GM10266 (cell line): ENCODE results near the gene RTL9.

ENCODE experiments used
- DNase-seq: peaks from one replicate; pipeline ENCODE4 v3.0.0; 2012; ENCODE audit errors: extremely low spot score
- TF ChIP-seq, protein P1 (sequence below): IDR thresholded peaks from 2 replicates; pipeline ENCODE4 v1.5.1; 2012; ENCODE audit warnings: mild to moderate bottlenecking, low read depth; ENCODE audit not compliant: control insufficient read depth, insufficient read depth; ENCODE audit errors: missing control alignments

The RTL9 gene

DNA sequence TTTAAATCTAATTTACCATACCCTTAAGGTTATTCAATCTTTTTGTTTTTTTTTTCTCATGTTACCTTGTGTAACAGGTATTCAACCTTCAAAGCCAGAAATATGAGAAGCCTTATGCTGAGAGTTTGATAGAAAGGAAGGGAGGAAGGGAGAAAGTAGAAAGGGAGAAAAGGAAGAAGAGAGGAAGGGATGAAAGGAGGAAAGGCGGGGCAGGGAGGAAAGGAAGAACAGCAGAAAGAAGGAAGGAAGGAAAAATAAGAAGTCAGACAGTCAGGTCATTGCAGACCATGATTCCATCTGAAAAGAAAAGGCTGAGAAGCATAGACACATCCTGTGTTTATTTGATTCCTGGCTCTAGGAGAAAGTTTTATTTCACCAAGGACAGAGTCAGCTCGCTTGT lies 30.9 kb downstream of the RTL9 start:
- no peak for DNase-seq

DNA sequence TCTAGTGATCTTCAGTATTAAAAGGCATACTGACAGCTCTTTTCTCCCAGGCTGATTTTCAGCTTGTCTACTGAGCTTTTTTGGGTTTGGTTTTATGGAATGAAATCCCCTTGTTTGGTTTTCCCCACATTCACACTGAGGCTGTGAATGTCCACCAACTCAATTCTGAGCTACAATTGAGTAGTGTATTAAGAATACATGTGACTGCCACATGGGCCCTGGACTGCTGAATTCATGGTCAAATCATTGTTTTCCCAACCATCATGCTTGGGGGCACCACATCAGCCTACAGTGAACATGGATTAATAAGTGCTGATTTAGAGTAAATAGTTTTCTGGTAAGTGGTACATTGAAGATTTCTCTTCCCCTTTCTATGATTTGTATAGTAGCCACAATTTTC lies 32.4 kb downstream of the RTL9 start:
- TF ChIP-seq, protein P1, sequence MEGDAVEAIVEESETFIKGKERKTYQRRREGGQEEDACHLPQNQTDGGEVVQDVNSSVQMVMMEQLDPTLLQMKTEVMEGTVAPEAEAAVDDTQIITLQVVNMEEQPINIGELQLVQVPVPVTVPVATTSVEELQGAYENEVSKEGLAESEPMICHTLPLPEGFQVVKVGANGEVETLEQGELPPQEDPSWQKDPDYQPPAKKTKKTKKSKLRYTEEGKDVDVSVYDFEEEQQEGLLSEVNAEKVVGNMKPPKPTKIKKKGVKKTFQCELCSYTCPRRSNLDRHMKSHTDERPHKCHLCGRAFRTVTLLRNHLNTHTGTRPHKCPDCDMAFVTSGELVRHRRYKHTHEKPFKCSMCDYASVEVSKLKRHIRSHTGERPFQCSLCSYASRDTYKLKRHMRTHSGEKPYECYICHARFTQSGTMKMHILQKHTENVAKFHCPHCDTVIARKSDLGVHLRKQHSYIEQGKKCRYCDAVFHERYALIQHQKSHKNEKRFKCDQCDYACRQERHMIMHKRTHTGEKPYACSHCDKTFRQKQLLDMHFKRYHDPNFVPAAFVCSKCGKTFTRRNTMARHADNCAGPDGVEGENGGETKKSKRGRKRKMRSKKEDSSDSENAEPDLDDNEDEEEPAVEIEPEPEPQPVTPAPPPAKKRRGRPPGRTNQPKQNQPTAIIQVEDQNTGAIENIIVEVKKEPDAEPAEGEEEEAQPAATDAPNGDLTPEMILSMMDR = no peak
- no peak for DNase-seq

More for the DNA sequence above, 30.9 kb downstream of the RTL9 start:
- TF ChIP-seq, protein P1 = no peak

DNA sequence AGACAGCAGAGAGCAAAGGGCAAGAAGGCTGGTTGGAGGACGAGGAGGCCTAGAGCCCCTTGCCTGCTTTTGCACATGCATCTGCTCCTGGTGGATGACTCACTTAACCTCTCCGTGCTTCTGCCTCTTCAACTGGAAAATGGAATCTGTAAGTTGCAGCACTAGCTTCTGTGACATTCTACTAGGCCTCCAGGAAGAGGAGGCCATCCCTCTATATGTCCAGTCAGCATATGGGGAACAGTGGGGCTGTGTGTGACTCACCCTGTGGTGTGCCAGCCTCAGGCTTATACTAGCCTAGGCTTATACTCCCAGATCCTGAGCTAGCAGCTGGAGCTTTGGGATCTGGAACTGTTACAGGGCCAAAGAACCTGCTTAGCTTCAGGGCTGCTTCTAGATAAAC lies 36.0 kb downstream of the RTL9 start:
- no peak for DNase-seq
- TF ChIP-seq, protein P1 = no peak

DNA sequence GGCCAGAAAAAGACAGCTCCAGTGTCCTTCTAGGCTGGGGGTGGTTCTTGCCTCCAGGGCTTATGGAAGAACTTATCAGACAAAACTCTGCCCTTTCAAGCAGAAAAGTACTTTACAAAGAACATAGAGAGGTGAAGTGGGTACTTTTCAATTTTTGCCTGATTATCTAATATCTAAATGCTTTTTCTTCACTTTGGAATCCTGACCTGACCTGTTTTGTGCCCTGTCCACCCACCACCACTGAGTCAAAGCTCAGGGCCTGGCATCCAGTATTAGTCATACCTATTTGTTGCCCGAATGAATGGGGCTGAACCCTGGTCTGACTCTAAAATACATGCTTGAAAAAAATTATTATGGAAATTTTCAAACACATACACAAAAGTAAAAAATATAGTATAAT lies 37.2 kb downstream of the RTL9 start:
- DNase-seq = no peak
- TF ChIP-seq, protein P1 = no peak

DNA sequence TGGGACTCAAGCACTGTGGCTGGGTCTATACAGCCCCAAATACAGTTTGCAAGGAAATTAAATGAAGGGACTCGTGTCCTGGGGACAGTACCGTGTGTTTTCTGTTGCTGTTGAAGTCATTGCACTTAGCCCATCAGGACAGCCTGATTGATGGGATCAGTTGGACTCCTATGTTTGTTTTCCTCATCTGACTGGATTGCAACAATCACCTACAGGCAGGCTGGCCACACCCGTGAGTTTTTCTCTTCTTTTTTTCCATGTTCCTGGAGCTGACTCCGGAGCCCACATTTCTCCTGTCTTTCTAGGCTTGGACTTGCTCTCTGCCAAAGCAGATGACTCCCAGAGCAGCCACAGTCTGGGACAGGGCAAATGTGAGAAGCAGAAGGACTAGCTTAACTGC lies 38.1 kb downstream of the RTL9 start:
- TF ChIP-seq, protein P1 = no peak

DNA sequence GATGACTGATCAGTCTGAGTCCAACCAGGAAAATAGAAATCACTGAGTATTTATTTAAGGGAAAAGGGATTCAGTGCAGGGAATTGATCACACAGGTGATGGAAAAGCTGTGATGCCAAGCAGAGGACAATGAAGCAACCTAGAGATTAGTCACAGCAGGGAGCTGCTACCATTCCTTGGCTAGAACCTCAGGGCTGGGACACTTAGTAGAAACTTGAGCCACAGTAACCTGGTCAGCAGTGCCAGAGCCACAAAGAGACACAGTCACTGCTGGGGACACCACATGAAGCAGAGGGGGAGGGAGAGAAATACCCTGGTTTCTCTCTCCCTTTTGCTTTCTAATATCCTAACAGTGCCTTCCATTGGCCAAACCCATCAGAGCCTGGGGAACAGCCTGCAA lies 38.7 kb downstream of the RTL9 start:
- no peak for DNase-seq
- TF ChIP-seq, protein P1 = no peak

More for the DNA sequence above, 38.1 kb downstream of the RTL9 start:
- DNase-seq = no peak

DNA sequence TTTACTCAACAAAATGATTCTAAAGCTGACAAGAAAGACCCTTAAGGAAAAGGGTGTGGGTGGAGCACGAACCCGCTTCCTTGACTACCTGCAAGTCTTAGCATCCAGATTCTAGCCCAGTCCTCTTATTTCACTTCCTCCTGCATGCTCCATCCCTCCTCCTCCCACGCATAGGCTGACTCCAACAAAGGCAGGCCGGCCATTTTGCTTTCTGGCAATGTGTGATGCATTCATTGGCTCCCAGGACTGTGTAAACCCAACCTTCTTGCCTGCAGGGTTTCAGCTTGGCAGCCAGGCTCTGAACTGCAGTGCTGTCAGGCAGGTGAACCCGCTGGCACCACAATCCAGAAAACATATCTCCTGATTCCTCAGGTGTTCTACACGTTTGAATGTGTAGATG lies 39.3 kb downstream of the RTL9 start:
- TF ChIP-seq, protein P1 = no peak
- no peak for DNase-seq

DNA sequence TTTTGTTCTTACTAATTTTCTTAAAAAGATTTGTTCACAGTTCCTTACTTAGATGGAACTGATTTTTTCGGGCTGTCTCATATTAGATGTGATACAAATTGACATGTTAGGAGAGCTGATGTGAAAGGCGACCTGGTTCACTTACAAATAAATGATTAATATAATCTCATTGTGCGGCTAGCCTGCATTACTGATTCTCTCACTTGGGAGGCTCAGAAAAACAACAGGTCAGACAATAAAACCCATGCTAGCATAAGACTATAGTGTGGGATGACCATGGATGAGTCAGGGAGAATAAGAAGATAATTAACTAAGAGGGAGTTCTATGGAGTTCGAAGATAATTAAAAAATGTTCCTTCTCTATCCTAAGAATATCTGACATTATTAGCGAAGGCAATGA lies 40.8 kb downstream of the RTL9 start:
- TF ChIP-seq, protein P1 = no peak
- no peak for DNase-seq
